ENCODE data around the gene C9orf78.

- TF ChIP-seq CTCF (IDR thresholded peaks at IDR 0.05; ENCODE audit: low read length) (no peak), EZH2phosphoT487 (IDR thresholded peaks at IDR 0.05; ENCODE audit: low read length) (no peak)
Observed at GRCh38 chr9:129868023-129868871, 33.2 kb upstream of the C9orf78 start.

Data from MM.1S (cell line).